ENCODE measurements around the gene STON1. TPM values are rescaled to one million over a fixed set of nuclear protein-coding genes. Genes with fewer than 3 reads are reported as not detected.

STON1 gene
- total and polyA plus RNA-seq, 2 of the 8 experiments (the other 6 are each of a cell fraction or from before 2014, with no cell fraction given): 5.0 to 10.1 TPM

DNA sequence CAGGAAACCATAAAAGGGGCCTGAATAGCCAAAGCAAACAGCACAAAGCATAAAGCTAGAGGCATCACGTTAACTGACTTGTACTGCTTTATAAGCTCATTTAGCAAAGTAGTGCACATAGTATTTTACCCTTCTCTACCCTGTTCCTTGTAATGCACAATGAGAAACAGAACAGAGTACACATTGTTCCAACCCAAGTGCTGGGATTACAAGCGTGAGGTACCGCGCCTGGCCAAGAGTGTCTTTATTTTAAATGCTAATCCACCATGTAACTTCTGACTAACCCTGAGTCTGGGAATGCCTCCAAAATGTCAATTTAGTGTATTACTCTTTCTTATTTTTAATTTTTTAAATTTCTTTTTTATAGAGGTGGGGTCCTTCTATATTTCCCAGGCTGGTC, 46.4 kb upstream of the STON1 start (continued):
- TF ChIP-seq RAD21 (IDR thresholded peaks at IDR 0.05 in 1 of 2, conservative IDR thresholded peaks at IDR 0.05 in 1 of 2; ENCODE audit: low read depth in 2 of 2, low read length in 2 of 2): no peak
